ENCODE data around the gene BRAT1.
A peak's percentile ranks its signal among the peaks of the same experiment; 100 is the strongest.

BRAT1 gene

GRCh38 chr7:2509298-2509906, 45.9 kb downstream of the BRAT1 start:
- DNase-seq = no peak

- DNase-seq = peak; percentile 88
These were observed 46.8 kb downstream of the BRAT1 start for GRCh38 chr7:2508327-2509215.

GRCh38 chr7:2507917-2508306, 47.4 kb downstream of the BRAT1 start:
- DNase-seq = no peak

GRCh38 chr7:2507208-2507916, 48.0 kb downstream of the BRAT1 start:
- no peak for DNase-seq

- no peak for DNase-seq
These were observed 49.9 kb downstream of the BRAT1 start for GRCh38 chr7:2505401-2505800.

GRCh38 chr7:2504889-2505375, 50.4 kb downstream of the BRAT1 start:
- no peak for DNase-seq

GRCh38 chr7:2504128-2504888, 51.0 kb downstream of the BRAT1 start:
- no peak for DNase-seq

- DNase-seq = no peak
These were observed 52.0 kb downstream of the BRAT1 start for GRCh38 chr7:2503056-2503941.

- DNase-seq = no peak
These were observed 52.7 kb downstream of the BRAT1 start for GRCh38 chr7:2502647-2502966.

- no peak for DNase-seq
These were observed 53.2 kb downstream of the BRAT1 start for GRCh38 chr7:2501947-2502646.

GRCh38 chr7:2500701-2501100, 54.6 kb downstream of the BRAT1 start:
- peak; percentile 10 for DNase-seq

- no peak for DNase-seq
These were observed 55.4 kb downstream of the BRAT1 start for GRCh38 chr7:2499719-2500430.

- DNase-seq = no peak
These were observed 56.1 kb downstream of the BRAT1 start for GRCh38 chr7:2499181-2499580.

- DNase-seq = no peak
These were observed 56.6 kb downstream of the BRAT1 start for GRCh38 chr7:2498708-2499107.

- no peak for DNase-seq
These were observed 57.6 kb downstream of the BRAT1 start for GRCh38 chr7:2497500-2498336.

- no peak for DNase-seq
These were observed 58.3 kb downstream of the BRAT1 start for GRCh38 chr7:2497065-2497464.

- no peak for DNase-seq
These were observed 58.9 kb downstream of the BRAT1 start for GRCh38 chr7:2496375-2496774.

- no peak for DNase-seq
These were observed 59.7 kb downstream of the BRAT1 start for GRCh38 chr7:2495418-2496299.

Data from MV-4-11 (cell line).